IMR-90 (cell line): ENCODE data around the gene WNT11. TPM values are rescaled to one million over a fixed set of nuclear protein-coding genes. Genes with fewer than 3 reads are reported as not detected.

Experiments used
- ATAC-seq: fragments of 200-7000 bp; cut with Tn5 transposase; 2 replicates; pipeline ENCODE4 v1.9.1; 2020; ENCODE audit warnings: low read depth, mild to moderate bottlenecking, moderate library complexity
- BruUV-seq: library from RNA; stranded (reverse); fragments of 400-500 nt; replicated peaks from 2 replicates; lab custom pipeline; 2021; lab: Mats Ljungman, UMichigan
- CTCF ChIA-PET: fragments of 300-600 bp; formaldehyde crosslinking; extraction: SDS; loops from one replicate; lab custom pipeline; 2021; ENCODE audit warnings: antibody characterized with exemption; lab: Yijun Ruan, JAX
- POLR2A ChIA-PET: fragments of 300-600 bp; sonication (Branson Sonifier 250); formaldehyde crosslinking; loops from one replicate; lab custom pipeline; 2022; ENCODE audit warnings: antibody characterized with exemption; ENCODE audit not compliant: unreplicated experiment; lab: Charles Lee
- DNase-seq: peaks from one replicate; pipeline ENCODE4 v3.0.0; 2013
- H2AFZ ChIP-seq: replicated peaks from 2 replicates; pipeline ENCODE3; 2013; ENCODE audit warnings: low read length, mild to moderate bottlenecking; ENCODE audit not compliant: poor library complexity
- H2AK5ac ChIP-seq: 2 replicates; pipeline ENCODE4 v1.6.1; 2013; ENCODE audit warnings: low read depth, low read length, inconsistent platforms
- H2AK9ac ChIP-seq: replicated peaks from 2 replicates; pipeline ENCODE3; 2013; ENCODE audit warnings: mild to moderate bottlenecking, low read depth, low read length, moderate library complexity; ENCODE audit not compliant: poor library complexity
- H2BK120ac ChIP-seq: 2 replicates; pipeline ENCODE4 v1.6.1; 2013; ENCODE audit warnings: low read depth, low read length, inconsistent platforms
- H2BK15ac ChIP-seq: 3 replicates; pipeline ENCODE4 v1.6.1; 2013; ENCODE audit warnings: low read depth, low read length, inconsistent platforms
- H2BK20ac ChIP-seq: 2 replicates; pipeline ENCODE4 v1.6.1; 2013; ENCODE audit warnings: low read depth, mild to moderate bottlenecking, inconsistent platforms, low read length, moderate library complexity
- H2BK5ac ChIP-seq: 2 replicates; pipeline ENCODE4 v1.6.1; 2013; ENCODE audit warnings: mild to moderate bottlenecking, low read depth, low read length, inconsistent platforms; ENCODE audit not compliant: poor library complexity, severe bottlenecking
- H3K14ac ChIP-seq: replicated peaks from 2 replicates; pipeline ENCODE4 v1.6.1; 2013; ENCODE audit warnings: low read depth, low read length, inconsistent platforms
- H3K18ac ChIP-seq: 2 replicates; pipeline ENCODE4 v1.6.1; 2013; ENCODE audit warnings: low read depth, low read length, control low read depth
- H3K23ac ChIP-seq: 2 replicates; pipeline ENCODE4 v1.6.1; 2013; ENCODE audit warnings: low read depth, low read length, inconsistent platforms
- H3K27ac ChIP-seq: 2 replicates; pipeline ENCODE4 v1.5.1; 2013; ENCODE audit warnings: mild to moderate bottlenecking, control low read depth, low read length; ENCODE audit not compliant: insufficient read depth
- H3K27me3 ChIP-seq: 2 replicates; pipeline ENCODE4 v1.6.1; 2013; ENCODE audit warnings: low read length; ENCODE audit not compliant: control insufficient read depth, insufficient read depth
- H3K36me3 ChIP-seq: 2 replicates; pipeline ENCODE4 v1.6.1; 2013; ENCODE audit warnings: low read length, mixed read lengths; ENCODE audit not compliant: control insufficient read depth, insufficient read depth
- H3K4ac ChIP-seq: 2 replicates; pipeline ENCODE4 v1.6.1; 2013; ENCODE audit warnings: low read depth, low read length, inconsistent platforms
- H3K4me1 ChIP-seq: 2 replicates; pipeline ENCODE4 v1.6.1; 2013; ENCODE audit warnings: low read length, mixed read lengths; ENCODE audit not compliant: control insufficient read depth, insufficient read depth
- H3K4me2 ChIP-seq: 2 replicates; pipeline ENCODE4 v1.6.1; 2013; ENCODE audit warnings: low read depth, mild to moderate bottlenecking, control low read depth, low read length, moderate library complexity
- H3K4me3 ChIP-seq: 2 replicates; pipeline ENCODE4 v1.5.1; 2013; ENCODE audit warnings: low read depth, mild to moderate bottlenecking, control low read depth, low read length, moderate library complexity; ENCODE audit not compliant: insufficient read depth
- H3K56ac ChIP-seq: 2 replicates; pipeline ENCODE4 v1.6.1; 2013; ENCODE audit warnings: low read length, inconsistent platforms; ENCODE audit not compliant: insufficient read depth; ENCODE audit errors: extremely low read depth
- H3K79me1 ChIP-seq, 2 experiments: 2 replicates each; pipeline ENCODE4 v1.6.1; 2013; ENCODE audit warnings: low read length in 2 of 2, inconsistent platforms in 1 of 2, low read depth in 1 of 2
- H3K9ac ChIP-seq: 2 replicates; pipeline ENCODE4 v1.6.1; 2013; ENCODE audit warnings: low read depth, low read length, control low read depth
- H3K9me1 ChIP-seq: 2 replicates; pipeline ENCODE4 v1.6.1; 2013; ENCODE audit warnings: low read length, inconsistent platforms; ENCODE audit not compliant: insufficient read depth
- H3K9me3 ChIP-seq: 2 replicates; pipeline ENCODE4 v1.6.1; 2013; ENCODE audit warnings: low read length; ENCODE audit not compliant: control insufficient read depth, insufficient read depth
- H4K20me1 ChIP-seq: 2 replicates; pipeline ENCODE4 v1.6.1; 2013; ENCODE audit warnings: low read length, inconsistent platforms; ENCODE audit not compliant: insufficient read depth
- H4K5ac ChIP-seq: 2 replicates; pipeline ENCODE4 v1.6.1; 2013; ENCODE audit warnings: mild to moderate bottlenecking, low read depth, low read length, control low read depth
- H4K8ac ChIP-seq, 2 experiments: 2 replicates each; pipeline ENCODE4 v1.6.1; 2013; ENCODE audit warnings: low read depth in 2 of 2, low read length in 2 of 2, control low read depth in 1 of 2, inconsistent platforms in 1 of 2
- H4K91ac ChIP-seq: 2 replicates; pipeline ENCODE4 v1.6.1; 2013; ENCODE audit warnings: low read depth, low read length, inconsistent platforms; ENCODE audit not compliant: insufficient read depth
- BHLHE40 ChIP-seq: fragments of 150-350 bp; IDR thresholded peaks from 2 replicates; pipeline ENCODE4 v1.6.1; 2016; ENCODE audit warnings: mild to moderate bottlenecking, low read depth, low read length
- CEBPB ChIP-seq: IDR thresholded peaks from 2 replicates; pipeline ENCODE4 v1.6.1; 2012; ENCODE audit warnings: low read depth, low read length, improper control_type of control experiment
- CTCF ChIP-seq: conservative IDR thresholded peaks from 2 replicates; pipeline ENCODE4 v1.5.1; 2012; ENCODE audit warnings: mild to moderate bottlenecking, low read depth, low read length, improper control_type of control experiment
- ELK1 ChIP-seq: fragments of 150-350 bp; IDR thresholded peaks from 2 replicates; pipeline ENCODE4 v1.6.1; 2016; ENCODE audit warnings: low read depth, mild to moderate bottlenecking, low read length, moderate library complexity, borderline replicate concordance
- FOS ChIP-seq: fragments of 150-350 bp; IDR thresholded peaks from 2 replicates; pipeline ENCODE4 v1.6.1; 2016; ENCODE audit warnings: low read depth, low read length
- MAFK ChIP-seq: IDR thresholded peaks from 2 replicates; pipeline ENCODE4 v1.6.1; 2012; ENCODE audit warnings: low read depth, low read length, improper control_type of control experiment
- MAZ ChIP-seq: IDR thresholded peaks from 2 replicates; pipeline ENCODE4 v1.6.1; 2012; ENCODE audit warnings: low read depth, mild to moderate bottlenecking, low read length, improper control_type of control experiment, moderate library complexity, borderline replicate concordance
- MXI1 ChIP-seq: IDR thresholded peaks from 2 replicates; pipeline ENCODE4 v1.6.1; 2012; ENCODE audit warnings: low read depth, mild to moderate bottlenecking, low read length, moderate library complexity, borderline replicate concordance
- NFE2L2 ChIP-seq: fragments of 150-350 bp; IDR thresholded peaks from 2 replicates; pipeline ENCODE4 v1.6.1; 2016; ENCODE audit warnings: low read depth, mild to moderate bottlenecking, low read length
- POLR2A ChIP-seq: IDR thresholded peaks from 2 replicates; pipeline ENCODE4 v1.6.1; 2012; ENCODE audit warnings: mild to moderate bottlenecking, low read depth, low read length
- RAD21 ChIP-seq: IDR thresholded peaks from 2 replicates; pipeline ENCODE4 v1.6.1; 2012; ENCODE audit warnings: low read length, improper control_type of control experiment
- RCOR1 ChIP-seq: IDR thresholded peaks from 2 replicates; pipeline ENCODE4 v1.6.1; 2012; ENCODE audit warnings: mild to moderate bottlenecking, low read length, improper control_type of control experiment; ENCODE audit not compliant: insufficient replicate concordance
- RFX5 ChIP-seq: IDR thresholded peaks from 2 replicates; pipeline ENCODE4 v1.8.0; 2012; ENCODE audit warnings: low read depth, mild to moderate bottlenecking, low read length, moderate library complexity
- SMC3 ChIP-seq: fragments of 150-350 bp; IDR thresholded peaks from 2 replicates; pipeline ENCODE4 v1.6.1; 2016; ENCODE audit warnings: low read depth, mild to moderate bottlenecking, antibody characterized with exemption, low read length, moderate library complexity
- whole genome bisulfite sequencing, 2 experiments: methylation state at CpG; one replicate each; pipeline versions ENCODE4 v1.1.5 to v1.1.7; 2013; ENCODE audit warnings: missing lambda C conversion rate in 2 of 2; ENCODE audit not compliant: insufficient read length in 1 of 2; ENCODE audit errors: extremely low coverage in 2 of 2; 5-methylcytosine and 5-hydroxymethylcytosine counted together
- dilution Hi-C: fragments of 300-500 bp; cut with HindIII; formaldehyde crosslinking; loops from one replicate; pipeline ENCODE4 v1.14.3; 2018; ENCODE audit warnings: low sequenced_read_pairs; ENCODE audit not compliant: unreplicated experiment
- in situ Hi-C: fragments of 300-500 bp; cut with MboI; formaldehyde crosslinking; loops from 3 replicates; pipeline ENCODE4 v1.14.3; 2019; ENCODE audit warnings: low sequenced_read_pairs, inconsistent platforms, mixed read lengths
- intact Hi-C: fragments of 100-400 bp; cut with micrococcal nuclease; formaldehyde crosslinking; loops from 2 replicates; pipeline ENCODE4 v1.10.0; 2022
- polyA plus RNA-seq, 3 experiments: library from polyadenylated mRNA; depleted of rRNA; stranded (reverse); fragments of >200 nt; gene quantifications; 2 replicates each; pipeline ENCODE4 v1.2.3, GENCODE V29; 2012; ENCODE audit warnings: low replicate concordance in 1 of 3
- total RNA-seq: library from RNA; depleted of rRNA; stranded (reverse); fragments of >200 nt; gene quantifications from 2 replicates; pipeline ENCODE4 v1.2.3, GENCODE V29; 2012

Gene WNT11
- total and polyA plus RNA-seq, 2 of the 4 experiments (the other 2 are of a cell fraction) = 0.10 TPM; not detected in 1

DNA sequence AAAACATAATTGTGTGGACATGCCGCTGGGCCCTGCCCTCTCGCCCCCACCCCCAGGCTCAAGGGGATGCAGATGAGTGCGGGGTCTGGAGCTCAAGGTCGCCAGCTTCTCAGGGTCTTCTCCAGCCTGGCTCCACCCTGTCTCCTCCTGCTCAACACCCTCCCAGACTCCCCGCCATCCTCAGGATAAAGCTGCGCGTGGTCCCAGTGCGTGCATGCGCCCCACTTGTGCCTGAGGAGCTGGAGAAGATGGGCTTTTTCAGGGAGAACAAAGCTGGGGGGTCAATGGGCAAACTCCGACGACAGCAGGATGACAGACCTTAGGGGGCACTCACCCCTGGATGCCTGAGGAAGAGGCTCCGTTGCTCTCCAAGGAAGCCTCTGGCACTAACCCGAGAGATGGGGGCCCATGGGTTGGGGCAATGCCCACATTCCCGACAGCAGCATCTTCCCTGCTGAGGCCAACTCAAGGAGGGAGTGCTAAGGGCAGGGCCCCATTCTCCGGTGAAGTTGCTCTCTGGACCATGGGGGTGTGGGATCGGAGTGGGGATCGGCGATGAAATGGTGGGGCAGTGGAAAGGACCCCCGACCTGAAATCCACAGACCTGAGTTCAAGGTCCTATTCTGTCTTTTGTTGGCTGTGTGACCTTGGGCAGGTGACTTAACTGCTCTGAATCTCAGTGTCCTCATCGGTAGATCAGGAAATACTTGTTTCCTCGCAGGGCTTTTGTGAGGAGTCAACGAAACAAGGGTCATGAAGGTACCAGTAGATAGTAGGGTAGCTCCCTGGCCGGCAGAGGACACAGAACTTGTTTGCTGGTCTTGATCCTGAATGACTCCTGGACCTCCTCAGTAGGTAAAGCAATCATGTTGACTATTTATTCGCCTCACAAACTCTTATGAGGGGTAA lies 47.7 kb downstream of the WNT11 start (continued):
- TF ChIP-seq MAFK = no peak

- H3K36me3 ChIP-seq = no peaks in the 10 kb centered on the region
- no peak overlapping the region for H3K4me3 ChIP-seq
- no peak overlapping the region for H2BK15ac ChIP-seq
- H3K23ac ChIP-seq = no peak overlapping the region
- H2BK20ac ChIP-seq = no peak overlapping the region
- no peaks in the 10 kb centered on the region for H3K9me3 ChIP-seq
- no peak overlapping the region for H3K14ac ChIP-seq
- H3K79me1 ChIP-seq = no peaks in the 10 kb centered on the region
- ChIA-PET CTCF (no interaction called here), POLR2A (no interaction called here)
- H4K91ac ChIP-seq = no peak overlapping the region
- intact Hi-C loops = no loop called here
- no peak overlapping the region for H4K5ac ChIP-seq
- no peak overlapping the region for H3K27ac ChIP-seq
- no peak overlapping the region for H2AK5ac ChIP-seq
- dilution Hi-C loops = no loop called here
- peaks cover 43% of the 10 kb centered on the region for H3K27me3 ChIP-seq
- H4K8ac ChIP-seq = no peak overlapping the region
- in situ Hi-C loops = no loop called here
- no peak overlapping the region for H2AK9ac ChIP-seq
- H3K4me2 ChIP-seq = no peak overlapping the region
- no peaks in the 10 kb centered on the region for H4K20me1 ChIP-seq
- H3K4me1 ChIP-seq = peaks cover 4% of the 10 kb centered on the region; the same call in 1 of the 2 replicates
- H3K9me1 ChIP-seq = no peaks in the 10 kb centered on the region
- H3K9ac ChIP-seq = no peak overlapping the region
- no peak overlapping the region for H3K56ac ChIP-seq
- no TSS peak for BruUV-seq
- no peak overlapping the region for H3K18ac ChIP-seq
- no peak overlapping the region for H2BK5ac ChIP-seq
- 48% methylated on average over 4 of the region's 7 CpGs; no CpG with 5 or more reads in 1 of the 2 experiments for WGBS, 2 experiments
- H2AFZ ChIP-seq = no peak overlapping the region
- DNase-seq (no peak), ATAC-seq (no peak)
- H2BK120ac ChIP-seq = no peak overlapping the region
- H3K4ac ChIP-seq = no peak overlapping the region
- TF ChIP-seq POLR2A (no peak), NFE2L2 (no peak), ELK1 (no peak), RFX5 (no peak), CTCF (no peak), MAFK (no peak), SMC3 (no peak), RAD21 (no peak), BHLHE40 (no peak), CEBPB (no peak), MAZ (no peak), FOS (no peak), RCOR1 (no peak), MXI1 (no peak)
These were observed 48.4 kb downstream of the WNT11 start for GRCh38 chr11:76157891-76158290.
